ENCODE measurements around the gene IQCE. TPM values are rescaled to one million over a fixed set of nuclear protein-coding genes. Genes with fewer than 3 reads are reported as not detected.
"Not testable (repeated sequence)": the region's sequence is repeated elsewhere in the genome, so short reads cannot be mapped to it uniquely, and the experiment has no call there.

IQCE gene
- total RNA-seq, 1 donor from 2014 or later, result 5.2 TPM

GRCh38 chr7:2533566-2533965 lies 25.2 kb upstream of the IQCE start:
- not testable (repeated sequence) for DNase-seq (ENCODE audit: extremely low spot score in 2 of 2); H3K27me3 ChIP-seq

GRCh38 chr7:2534214-2534613 lies 24.6 kb upstream of the IQCE start:
- DNase-seq (ENCODE audit: extremely low spot score in 2 of 2); H3K9me3 ChIP-seq; H3K4me3 ChIP-seq; H3K27ac ChIP-seq; intact Hi-C loops (cut with DNase I); H3K27me3 ChIP-seq: not testable (repeated sequence)
- Histone ChIP-seq H3K4me1 (peaks cover 28% of the 10 kb centered on the region), H3K36me3 (peaks cover 0 to 15% of the 10 kb centered on the region in 2 donors)

More at GRCh38 chr7:2533566-2533965, 25.2 kb upstream of the IQCE start:
- H3K36me3 ChIP-seq; H3K4me3 ChIP-seq; H3K27ac ChIP-seq; H3K9me3 ChIP-seq; intact Hi-C loops (cut with DNase I): not testable (repeated sequence)
- H3K4me1 ChIP-seq, result peaks cover 34% of the 10 kb centered on the region

GRCh38 chr7:2535872-2536627 lies 22.7 kb upstream of the IQCE start:
- DNase-seq (ENCODE audit: extremely low spot score in 2 of 2); H3K9me3 ChIP-seq; H3K4me1 ChIP-seq; H3K27ac ChIP-seq; H3K4me3 ChIP-seq; H3K27me3 ChIP-seq; intact Hi-C loops (cut with DNase I): not testable (repeated sequence)
- peaks cover 0 to 22% of the 10 kb centered on the region in 2 donors for H3K36me3 ChIP-seq

- TF ChIP-seq POLR2A (IDR thresholded peaks at IDR 0.05) (no peak), CTCF (IDR thresholded peaks at IDR 0.05) (no peak), POLR2AphosphoS5 (IDR thresholded peaks at IDR 0.05; ENCODE audit: insufficient read depth in 1 of 2, low read depth in 1 of 2) (no peak)
- peaks cover 0 to 42% of the 10 kb centered on the region in 2 donors for H3K36me3 ChIP-seq
- DNase-seq (ENCODE audit: extremely low spot score in 2 of 2), result no peak
- H3K9me3 ChIP-seq, result no peaks in the 10 kb centered on the region
- intact Hi-C loops (cut with DNase I), result no loop called here
- no peaks in the 10 kb centered on the region for H3K4me1 ChIP-seq
- H3K4me3 ChIP-seq, result no peak overlapping the region
- H3K27me3 ChIP-seq, result no peaks in the 10 kb centered on the region
- H3K27ac ChIP-seq, result no peak overlapping the region
These were observed 20.6 kb upstream of the IQCE start for GRCh38 chr7:2537981-2538851.

GRCh38 chr7:2539031-2539911 lies 19.5 kb upstream of the IQCE start:
- no peaks in the 10 kb centered on the region for H3K4me1 ChIP-seq
- no peak for DNase-seq (ENCODE audit: extremely low spot score in 2 of 2)
- TF ChIP-seq POLR2AphosphoS5 (IDR thresholded peaks at IDR 0.05; ENCODE audit: insufficient read depth in 1 of 2, low read depth in 1 of 2) (no peak), POLR2A (IDR thresholded peaks at IDR 0.05) (no peak), CTCF (IDR thresholded peaks at IDR 0.05) (no peak)
- no peak overlapping the region for H3K27ac ChIP-seq
- H3K36me3 ChIP-seq, result peaks cover 0 to 52% of the 10 kb centered on the region in 2 donors
- H3K9me3 ChIP-seq, result no peaks in the 10 kb centered on the region
- intact Hi-C loops (cut with DNase I), result no loop called here
- H3K27me3 ChIP-seq, result no peaks in the 10 kb centered on the region
- H3K4me3 ChIP-seq, result no peak overlapping the region

- no peaks in the 10 kb centered on the region for H3K9me3 ChIP-seq
- H3K27ac ChIP-seq, result no peak overlapping the region
- H3K27me3 ChIP-seq, result no peaks in the 10 kb centered on the region
- no peak for TF ChIP-seq POLR2AphosphoS5 (IDR thresholded peaks at IDR 0.05; ENCODE audit: insufficient read depth in 1 of 2, low read depth in 1 of 2)
- DNase-seq (ENCODE audit: extremely low spot score in 2 of 2), result no peak
- H3K4me3 ChIP-seq, result no peak overlapping the region
- intact Hi-C loops (cut with DNase I), result no loop called here
- no peaks in the 10 kb centered on the region for H3K4me1 ChIP-seq
- H3K36me3 ChIP-seq, result peaks cover 3 to 59% of the 10 kb centered on the region in 2 donors
These were observed 18.6 kb upstream of the IQCE start for GRCh38 chr7:2540133-2540532.
